ENCODE results near the gene IL13.

IL13 gene

DNA sequence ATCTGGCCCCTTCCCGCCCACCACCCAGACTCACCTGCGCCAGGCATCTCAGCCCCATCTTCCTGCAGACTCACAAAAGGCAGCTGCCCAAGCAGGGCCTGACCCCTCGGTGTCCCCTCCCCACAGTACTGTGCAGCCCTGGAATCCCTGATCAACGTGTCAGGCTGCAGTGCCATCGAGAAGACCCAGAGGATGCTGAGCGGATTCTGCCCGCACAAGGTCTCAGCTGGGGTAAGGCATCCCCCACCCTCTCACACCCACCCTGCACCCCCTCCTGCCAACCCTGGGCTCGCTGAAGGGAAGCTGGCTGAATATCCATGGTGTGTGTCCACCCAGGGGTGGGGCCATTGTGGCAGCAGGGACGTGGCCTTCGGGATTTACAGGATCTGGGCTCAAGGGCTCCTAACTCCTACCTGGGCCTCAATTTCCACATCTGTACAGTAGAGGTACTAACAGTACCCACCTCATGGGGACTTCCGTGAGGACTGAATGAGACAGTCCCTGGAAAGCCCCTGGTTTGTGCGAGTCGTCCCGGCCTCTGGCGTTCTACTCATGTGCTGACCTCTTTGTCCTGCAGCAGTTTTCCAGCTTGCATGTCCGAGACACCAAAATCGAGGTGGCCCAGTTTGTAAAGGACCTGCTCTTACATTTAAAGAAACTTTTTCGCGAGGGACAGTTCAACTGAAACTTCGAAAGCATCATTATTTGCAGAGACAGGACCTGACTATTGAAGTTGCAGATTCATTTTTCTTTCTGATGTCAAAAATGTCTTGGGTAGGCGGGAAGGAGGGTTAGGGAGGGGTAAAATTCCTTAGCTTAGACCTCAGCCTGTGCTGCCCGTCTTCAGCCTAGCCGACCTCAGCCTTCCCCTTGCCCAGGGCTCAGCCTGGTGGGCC, 1.9 kb downstream of the IL13 start:
- Mint-ChIP-seq H3K36me3 (ENCODE audit: insufficient read depth) (peaks cover 11% of the 10 kb centered on the region), H3K27ac (peak overlapping the region in 1 of 2 donors; percentile 71), H3K9me3 (no peaks in the 10 kb centered on the region), H3K4me3 (no peak overlapping the region), H3K4me1 (ENCODE audit: low read depth in 2 of 2) (peaks cover 35 to 37% of the 10 kb centered on the region in 2 donors), H3K27me3 (peaks cover 10 to 39% of the 10 kb centered on the region in 2 donors)
- DNase-seq, result no peak
- ATAC-seq (replicated peaks), result no peak

DNA sequence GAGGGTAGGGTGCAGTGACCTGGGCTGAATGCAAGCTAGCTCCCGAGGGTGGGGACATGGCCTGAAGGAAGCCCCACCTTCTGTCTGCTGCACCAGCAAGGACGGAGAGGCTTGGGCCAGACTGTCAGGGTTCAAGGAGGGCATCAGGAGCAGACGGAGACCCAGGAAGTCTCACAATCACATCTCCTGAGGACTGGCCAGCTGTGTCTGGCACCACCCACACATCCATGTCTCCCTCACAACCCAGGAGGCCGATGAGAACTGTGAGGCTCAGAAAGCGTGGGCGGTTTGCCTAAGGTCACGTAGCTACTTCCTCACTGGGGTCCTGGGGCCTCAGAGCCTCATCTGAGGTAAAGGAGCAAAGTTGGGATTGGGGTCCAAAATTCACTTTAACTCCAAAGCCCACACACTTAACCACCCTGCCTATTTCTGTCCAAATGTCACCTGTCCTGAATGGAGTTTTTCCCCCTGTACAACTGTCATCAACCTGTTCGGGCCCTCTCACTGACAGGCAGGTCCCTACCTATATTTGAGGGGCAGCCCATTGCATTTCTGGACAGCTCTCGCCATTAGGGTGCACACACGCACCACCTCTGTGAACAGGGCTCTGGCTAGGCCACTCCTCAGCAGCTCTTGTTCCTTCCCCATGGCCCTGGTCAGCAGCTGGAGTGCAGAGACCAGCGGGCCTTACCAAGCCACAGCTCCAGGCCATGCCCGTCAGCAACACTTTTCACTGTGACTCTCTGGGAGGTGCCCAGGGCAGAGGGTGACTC, 3.4 kb downstream of the IL13 start:
- Mint-ChIP-seq H3K27me3 (peaks cover 8 to 38% of the 10 kb centered on the region in 2 donors), H3K9me3 (no peaks in the 10 kb centered on the region), H3K4me1 (ENCODE audit: low read depth in 2 of 2) (peaks cover 42 to 45% of the 10 kb centered on the region in 2 donors), H3K27ac (peak overlapping the region; percentile 71 to 99), H3K36me3 (ENCODE audit: insufficient read depth) (peaks cover 12% of the 10 kb centered on the region), H3K4me3 (no peak overlapping the region)
- no peak for ATAC-seq (replicated peaks)
- DNase-seq, result no peak

DNA sequence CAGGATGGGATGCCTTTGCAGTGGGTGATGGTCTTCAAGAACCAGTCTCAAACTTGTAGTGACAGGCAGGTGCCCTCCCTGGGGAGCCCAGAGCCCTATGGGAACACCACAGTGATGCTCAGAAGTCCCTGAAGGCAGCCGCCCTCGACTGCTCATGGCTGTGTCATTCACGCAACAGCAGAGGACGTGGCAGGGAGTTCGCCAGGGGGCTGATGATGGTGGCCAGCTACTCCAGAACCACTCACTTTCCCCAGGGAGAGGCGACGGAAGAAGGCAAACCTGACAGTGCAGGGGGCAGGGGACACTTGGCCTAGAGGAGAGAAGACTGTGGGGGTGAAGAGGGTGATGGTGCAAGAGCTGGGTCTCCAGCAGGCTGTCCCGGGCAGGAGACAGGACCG, 4.0 kb downstream of the IL13 start:
- peaks cover 12% of the 10 kb centered on the region for H3K36me3 Mint-ChIP-seq (ENCODE audit: insufficient read depth)
- no peaks in the 10 kb centered on the region for H3K9me3 Mint-ChIP-seq
- DNase-seq (no peak), ATAC-seq (replicated peaks) (no peak)
- H3K4me3 Mint-ChIP-seq, result no peak overlapping the region
- H3K27me3 Mint-ChIP-seq, result peaks cover 2 to 38% of the 10 kb centered on the region in 2 donors
- H3K4me1 Mint-ChIP-seq (ENCODE audit: low read depth in 2 of 2), result peaks cover 39 to 42% of the 10 kb centered on the region in 2 donors
- peak overlapping the region in 1 of 2 donors; percentile 99 for H3K27ac Mint-ChIP-seq

DNA sequence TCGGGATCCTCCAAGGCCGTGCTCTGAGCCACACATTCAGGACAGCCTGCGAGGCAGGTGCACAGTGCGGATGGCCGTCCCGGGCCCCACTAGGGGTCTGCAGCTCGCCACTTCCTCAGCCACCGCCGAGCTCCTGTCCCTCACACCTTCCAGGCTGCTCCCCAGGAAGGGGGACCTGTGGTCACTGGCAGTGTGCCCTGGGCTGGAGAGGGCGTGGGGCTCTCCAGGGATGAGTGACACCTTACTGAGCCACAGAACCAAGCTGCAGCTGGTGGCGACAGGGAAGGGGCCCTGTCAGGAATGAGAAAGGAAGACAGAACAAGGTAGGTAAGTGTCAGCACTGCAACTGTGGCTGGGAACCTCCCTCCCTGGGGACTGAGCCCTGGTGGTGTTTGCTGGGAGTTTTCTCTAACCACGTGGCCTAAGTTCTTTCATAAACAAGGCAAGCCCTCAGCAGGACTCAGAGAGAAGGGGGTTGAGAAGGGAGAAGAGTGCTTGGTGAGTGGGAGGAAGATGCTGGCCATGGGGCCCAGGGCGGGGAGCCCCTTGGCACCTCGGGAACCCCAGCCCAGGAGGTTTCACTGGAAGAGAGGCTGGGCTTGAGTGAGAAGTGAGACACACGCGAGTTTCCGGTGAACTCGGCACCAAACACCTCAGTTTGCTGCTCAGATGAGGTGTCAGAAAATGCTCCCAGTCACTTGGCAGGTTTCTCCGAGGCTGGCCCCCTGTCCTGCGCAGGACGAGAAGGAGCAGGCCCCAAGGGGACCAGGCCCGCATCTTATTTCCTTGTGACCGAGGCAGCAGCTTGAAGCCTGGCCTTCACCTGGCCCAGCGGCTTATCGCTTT, 5.2 kb downstream of the IL13 start:
- Mint-ChIP-seq H3K27ac (peak overlapping the region; percentile 88 to 99), H3K9me3 (no peaks in the 10 kb centered on the region), H3K36me3 (ENCODE audit: insufficient read depth) (peaks cover 12% of the 10 kb centered on the region), H3K4me3 (peak overlapping the region; percentile 67 to 76), H3K27me3 (peaks cover 0 to 38% of the 10 kb centered on the region in 2 donors), H3K4me1 (ENCODE audit: low read depth in 2 of 2) (peaks cover 36 to 43% of the 10 kb centered on the region in 2 donors)
- ATAC-seq (replicated peaks), result peak; percentile 74
- DNase-seq, result peak; percentile 40 to 63 (median 44)

DNA sequence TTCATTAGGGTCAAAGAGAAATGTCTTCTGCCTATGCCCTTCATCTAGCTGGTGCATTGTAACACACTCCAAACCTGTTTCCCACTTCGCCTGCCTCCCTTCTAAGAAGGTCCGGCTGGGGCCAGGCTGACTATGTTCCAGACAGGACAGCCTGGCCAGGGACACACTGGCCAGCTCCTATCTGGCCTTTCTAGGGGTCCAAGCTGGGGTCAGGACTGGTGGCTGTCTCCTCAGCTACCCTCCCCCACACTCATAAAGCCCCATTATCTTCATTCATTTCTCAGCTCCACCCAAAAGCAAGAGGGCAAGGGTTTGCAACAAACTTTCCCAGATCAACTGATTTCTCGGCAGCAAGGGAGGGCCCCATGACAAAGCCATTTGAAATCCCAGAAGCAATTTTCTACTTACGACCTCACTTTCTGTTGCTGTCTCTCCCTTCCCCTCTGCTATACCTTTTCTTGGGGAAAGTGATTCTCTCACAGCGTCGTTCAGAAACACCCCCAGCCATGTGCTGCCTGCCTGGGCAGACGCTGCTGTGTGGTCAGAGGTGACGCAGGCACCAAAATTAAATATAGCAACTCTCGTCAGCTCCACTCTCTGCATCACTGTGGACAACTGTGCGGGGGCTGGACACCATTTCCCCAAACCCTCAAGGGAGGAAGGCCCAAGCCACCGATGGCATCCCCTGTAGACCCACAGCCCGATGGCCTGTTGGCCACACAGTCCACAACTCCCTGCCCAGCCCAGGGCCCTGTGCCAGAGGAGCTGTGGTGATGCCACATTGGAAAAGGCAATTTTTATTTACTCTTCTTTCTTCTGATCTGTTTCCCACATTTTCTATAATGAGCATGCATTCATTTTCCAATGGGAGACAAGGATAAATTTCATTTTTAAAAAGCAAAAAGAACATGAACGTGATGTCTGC, 6.1 kb downstream of the IL13 start:
- no peaks in the 10 kb centered on the region for H3K9me3 Mint-ChIP-seq
- peak overlapping the region; percentile 88 to 99 for H3K27ac Mint-ChIP-seq
- H3K27me3 Mint-ChIP-seq, result peaks cover 0 to 30% of the 10 kb centered on the region in 2 donors
- peak; percentile 77 for ATAC-seq (replicated peaks)
- H3K4me3 Mint-ChIP-seq, result peak overlapping the region; percentile 67 to 76
- peaks cover 32 to 43% of the 10 kb centered on the region in 2 donors for H3K4me1 Mint-ChIP-seq (ENCODE audit: low read depth in 2 of 2)
- H3K36me3 Mint-ChIP-seq (ENCODE audit: insufficient read depth), result peaks cover 12% of the 10 kb centered on the region
- peak; percentile 37 to 52 (median 41) for DNase-seq

DNA sequence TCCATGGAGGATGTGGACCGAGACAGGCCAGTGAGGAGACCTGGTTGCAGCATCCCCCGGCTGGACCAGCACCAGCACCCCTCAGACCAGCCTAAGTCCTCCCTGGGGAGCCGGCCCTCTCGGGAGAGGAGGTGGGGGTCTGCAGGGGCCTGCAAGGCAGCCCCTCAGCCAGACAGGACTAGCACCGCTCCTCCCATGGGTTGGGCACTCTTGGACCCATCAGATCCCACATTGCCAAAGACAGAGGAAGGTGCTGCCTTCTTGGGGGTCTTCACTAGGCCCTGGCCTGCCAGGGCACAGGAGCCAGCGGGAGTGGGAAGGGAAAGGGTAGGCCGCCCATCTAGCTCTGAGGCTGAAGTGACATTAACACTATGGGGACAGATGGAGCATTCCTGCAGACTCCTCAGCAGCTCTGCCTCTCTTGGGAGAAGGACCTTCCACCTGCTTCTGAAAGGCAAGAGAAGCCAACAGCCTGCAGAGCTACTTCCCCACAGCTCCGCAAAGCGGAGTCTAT, 6.8 kb downstream of the IL13 start:
- Mint-ChIP-seq H3K36me3 (ENCODE audit: insufficient read depth) (peaks cover 12% of the 10 kb centered on the region), H3K9me3 (no peaks in the 10 kb centered on the region), H3K4me1 (ENCODE audit: low read depth in 2 of 2) (peaks cover 31 to 43% of the 10 kb centered on the region in 2 donors), H3K27ac (peak overlapping the region; percentile 88 to 99), H3K27me3 (peaks cover 0 to 28% of the 10 kb centered on the region in 2 donors), H3K4me3 (peak overlapping the region; percentile 67 to 76)
- ATAC-seq (replicated peaks) (no peak), DNase-seq (no peak)

DNA sequence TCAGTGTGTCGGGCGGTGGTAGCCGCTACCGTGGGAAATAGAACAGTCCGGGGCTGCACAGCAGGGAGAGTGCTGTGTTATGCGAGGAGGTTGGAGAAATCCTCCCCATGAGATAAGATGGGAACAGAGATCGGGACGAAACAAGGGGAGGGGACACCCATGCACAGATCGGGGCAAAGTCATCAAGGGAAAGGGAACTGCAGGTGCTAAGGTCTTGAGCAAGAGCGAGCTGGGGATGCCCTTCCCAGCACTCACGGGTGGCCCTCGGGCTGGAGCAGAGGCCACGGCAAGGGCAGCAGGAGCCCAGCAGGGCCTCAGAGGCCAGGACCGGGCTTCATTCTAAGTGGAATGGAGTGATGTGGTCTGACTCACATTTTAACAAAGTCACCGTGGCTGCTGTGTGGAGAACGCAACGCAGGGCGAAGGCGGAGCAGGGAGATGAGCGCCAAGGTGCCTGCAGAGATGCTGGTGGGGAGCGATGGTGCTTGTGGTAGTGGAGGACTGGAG, 7.7 kb downstream of the IL13 start:
- Mint-ChIP-seq H3K27ac (peak overlapping the region in 1 of 2 donors; percentile 99), H3K4me1 (ENCODE audit: low read depth in 2 of 2) (peaks cover 31 to 43% of the 10 kb centered on the region in 2 donors), H3K36me3 (ENCODE audit: insufficient read depth) (peaks cover 12% of the 10 kb centered on the region), H3K4me3 (no peak overlapping the region), H3K9me3 (no peaks in the 10 kb centered on the region), H3K27me3 (peaks cover 0 to 37% of the 10 kb centered on the region in 2 donors)
- ATAC-seq (replicated peaks) (no peak), DNase-seq (no peak)

DNA sequence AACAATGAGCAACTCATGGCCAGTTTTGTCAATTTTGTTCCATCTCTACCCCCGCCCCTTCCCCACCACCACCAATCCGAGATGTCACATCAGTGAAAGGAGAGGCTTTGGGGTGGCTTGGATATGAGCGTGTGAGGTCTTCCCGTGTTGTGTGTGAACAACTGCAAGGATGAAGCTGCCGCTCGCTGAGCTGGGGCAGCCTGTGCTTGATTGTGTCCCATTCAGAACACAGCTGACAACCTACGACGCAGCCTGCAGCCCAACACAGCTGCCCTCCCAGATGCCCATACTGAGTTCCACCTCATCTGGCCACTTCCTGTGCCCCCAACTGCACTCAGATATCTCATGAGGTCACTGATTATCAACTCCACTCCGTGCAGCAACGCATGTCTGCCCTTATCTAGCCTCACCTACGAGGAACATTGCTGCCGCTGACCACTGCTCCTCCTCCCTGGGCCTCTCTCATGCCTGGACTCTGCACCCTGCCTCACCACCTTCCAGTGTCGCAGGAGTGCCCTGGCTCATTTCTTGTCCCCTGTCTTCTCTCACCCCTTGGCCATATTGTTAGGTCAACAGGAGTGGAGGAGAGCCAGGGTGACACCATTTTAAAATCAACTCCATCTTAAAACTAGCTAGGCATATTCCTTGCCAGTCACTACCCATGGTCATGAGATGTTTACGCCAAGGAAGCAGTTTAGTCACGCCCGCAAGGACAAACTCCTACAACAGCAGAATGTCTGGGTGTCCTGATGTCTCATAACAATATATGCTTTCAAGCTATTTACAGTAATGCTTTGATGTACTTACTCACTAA, 8.5 kb downstream of the IL13 start:
- H3K4me1 Mint-ChIP-seq (ENCODE audit: low read depth in 2 of 2), result peaks cover 28 to 42% of the 10 kb centered on the region in 2 donors
- no peaks in the 10 kb centered on the region for H3K9me3 Mint-ChIP-seq
- peaks cover 0 to 42% of the 10 kb centered on the region in 2 donors for H3K27me3 Mint-ChIP-seq
- peaks cover 12% of the 10 kb centered on the region for H3K36me3 Mint-ChIP-seq (ENCODE audit: insufficient read depth)
- ATAC-seq (replicated peaks) (no peak), DNase-seq (no peak)
- peak overlapping the region in 1 of 2 donors; percentile 6 for H3K4me3 Mint-ChIP-seq
- H3K27ac Mint-ChIP-seq, result peak overlapping the region in 1 of 2 donors; percentile 16

DNA sequence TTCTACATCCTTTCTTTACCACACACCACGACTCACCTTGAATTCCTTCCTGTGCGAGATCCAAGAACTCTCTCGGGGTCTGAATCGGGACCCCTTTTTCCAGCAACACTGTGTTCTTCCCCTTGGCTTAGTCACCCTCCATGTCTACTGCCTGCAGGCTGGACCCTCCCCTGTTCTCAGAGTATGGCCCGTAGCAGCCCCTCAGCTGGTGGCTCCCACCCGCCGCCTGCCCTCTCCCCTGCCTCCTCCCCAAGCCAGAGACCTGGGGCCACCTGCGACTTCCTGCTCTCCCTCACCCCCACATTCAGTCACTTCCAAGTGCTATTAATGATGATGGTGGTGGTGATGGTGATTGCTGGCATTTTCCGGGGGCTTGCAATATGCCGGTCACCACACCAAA, 9.3 kb downstream of the IL13 start:
- no peak overlapping the region for H3K4me3 Mint-ChIP-seq
- ATAC-seq (replicated peaks) (no peak), DNase-seq (no peak)
- H3K27me3 Mint-ChIP-seq, result peaks cover 0 to 42% of the 10 kb centered on the region in 2 donors
- H3K9me3 Mint-ChIP-seq, result no peaks in the 10 kb centered on the region
- H3K4me1 Mint-ChIP-seq (ENCODE audit: low read depth in 2 of 2), result peaks cover 28 to 42% of the 10 kb centered on the region in 2 donors
- no peak overlapping the region for H3K27ac Mint-ChIP-seq
- H3K36me3 Mint-ChIP-seq (ENCODE audit: insufficient read depth), result peaks cover 12% of the 10 kb centered on the region

DNA sequence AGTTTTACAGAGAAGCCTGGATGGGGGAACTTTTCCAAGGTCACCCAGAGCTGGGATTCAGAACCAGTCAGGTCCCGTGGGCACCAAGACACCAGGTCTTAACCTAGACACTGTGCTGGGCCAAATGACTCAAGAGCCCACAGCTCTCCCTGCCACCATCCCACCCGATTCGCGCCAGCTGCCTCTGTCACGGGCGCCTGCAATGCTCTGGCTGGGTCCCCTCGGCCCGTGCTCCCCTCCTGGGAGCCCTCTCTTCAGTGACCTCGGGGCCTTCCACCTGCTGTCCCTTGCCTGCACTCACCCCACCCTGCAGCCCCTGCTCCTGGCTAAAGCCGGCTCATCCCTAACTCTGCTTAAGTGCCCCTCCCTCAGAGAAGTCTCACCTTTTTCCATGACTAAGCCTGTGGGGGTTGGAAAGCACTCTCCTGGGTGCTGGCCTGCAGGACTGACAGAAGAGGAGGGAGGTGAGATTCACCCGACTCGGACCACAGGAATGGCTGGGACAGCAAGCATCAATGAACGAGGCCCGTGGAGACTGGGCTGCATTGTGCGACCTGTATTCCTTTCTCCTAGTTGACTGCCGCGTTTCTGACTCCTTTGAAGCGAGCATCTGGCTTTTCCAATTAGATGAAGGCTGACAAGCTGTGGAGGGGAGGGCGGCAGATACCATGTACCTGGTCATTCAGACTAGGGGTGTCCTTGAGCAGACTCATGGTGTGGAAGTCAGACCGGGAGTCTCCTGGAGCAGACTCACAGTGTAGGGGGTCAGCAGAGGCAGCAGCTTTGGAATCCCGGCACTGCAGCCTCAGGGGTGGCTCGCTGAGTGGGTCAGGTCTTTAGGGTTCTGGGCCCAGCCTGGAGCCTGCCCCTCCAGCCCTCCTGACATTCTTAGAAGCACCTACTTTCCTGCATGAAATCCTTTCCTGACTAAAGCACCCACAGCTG, 10.1 kb downstream of the IL13 start:
- no peak for DNase-seq
- Mint-ChIP-seq H3K27ac (peak overlapping the region in 1 of 2 donors; percentile 12), H3K4me3 (no peak overlapping the region), H3K27me3 (peaks cover 0 to 42% of the 10 kb centered on the region in 2 donors), H3K4me1 (ENCODE audit: low read depth in 2 of 2) (peaks cover 24 to 37% of the 10 kb centered on the region in 2 donors), H3K9me3 (no peaks in the 10 kb centered on the region), H3K36me3 (ENCODE audit: insufficient read depth) (peaks cover 12% of the 10 kb centered on the region)
- no peak for ATAC-seq (replicated peaks)
